AG09309 (cell line): ENCODE results near the gene C19orf12.

Source experiments
- DNase-seq: peaks from one replicate; pipeline ENCODE4 v3.0.0-alpha.2; 2010; ENCODE audit warnings: low read depth
- H3K4me3 ChIP-seq: 2 replicates; pipeline ENCODE4 v1.5.1; 2011; ENCODE audit warnings: mild to moderate bottlenecking, low read depth, low read length, moderate library complexity; ENCODE audit not compliant: control insufficient read depth
- TF ChIP-seq, protein P1 (sequence below): IDR thresholded peaks from 2 replicates; pipeline ENCODE4 v1.5.1; 2011; ENCODE audit warnings: mild to moderate bottlenecking, low read depth, low read length, inconsistent platforms; ENCODE audit not compliant: insufficient read depth, control insufficient read depth; ENCODE audit errors: missing control alignments

The C19orf12 gene

DNA sequence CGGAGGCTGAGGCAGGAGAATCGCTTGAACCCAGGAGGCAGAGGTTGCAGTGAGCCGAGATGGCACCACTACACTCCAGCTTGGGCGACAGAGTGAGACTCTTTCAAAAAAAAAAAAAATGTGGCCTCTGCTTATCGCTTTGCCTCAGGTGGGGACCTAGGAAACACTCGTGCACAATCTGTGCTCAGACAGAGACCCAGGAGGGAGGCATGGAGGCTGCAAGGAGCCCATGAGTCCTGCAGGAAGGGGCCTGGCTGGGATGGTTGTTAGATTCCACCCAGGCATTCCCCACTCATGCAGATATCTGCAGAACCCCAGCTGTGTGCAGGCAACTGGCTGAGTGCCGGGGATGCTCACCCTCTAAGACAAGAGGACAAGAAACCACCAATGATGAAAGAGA is 43.8 kb upstream of the C19orf12 start:
- H3K4me3 ChIP-seq, result no peak overlapping the region
- TF ChIP-seq, protein P1, sequence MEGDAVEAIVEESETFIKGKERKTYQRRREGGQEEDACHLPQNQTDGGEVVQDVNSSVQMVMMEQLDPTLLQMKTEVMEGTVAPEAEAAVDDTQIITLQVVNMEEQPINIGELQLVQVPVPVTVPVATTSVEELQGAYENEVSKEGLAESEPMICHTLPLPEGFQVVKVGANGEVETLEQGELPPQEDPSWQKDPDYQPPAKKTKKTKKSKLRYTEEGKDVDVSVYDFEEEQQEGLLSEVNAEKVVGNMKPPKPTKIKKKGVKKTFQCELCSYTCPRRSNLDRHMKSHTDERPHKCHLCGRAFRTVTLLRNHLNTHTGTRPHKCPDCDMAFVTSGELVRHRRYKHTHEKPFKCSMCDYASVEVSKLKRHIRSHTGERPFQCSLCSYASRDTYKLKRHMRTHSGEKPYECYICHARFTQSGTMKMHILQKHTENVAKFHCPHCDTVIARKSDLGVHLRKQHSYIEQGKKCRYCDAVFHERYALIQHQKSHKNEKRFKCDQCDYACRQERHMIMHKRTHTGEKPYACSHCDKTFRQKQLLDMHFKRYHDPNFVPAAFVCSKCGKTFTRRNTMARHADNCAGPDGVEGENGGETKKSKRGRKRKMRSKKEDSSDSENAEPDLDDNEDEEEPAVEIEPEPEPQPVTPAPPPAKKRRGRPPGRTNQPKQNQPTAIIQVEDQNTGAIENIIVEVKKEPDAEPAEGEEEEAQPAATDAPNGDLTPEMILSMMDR, result no peak
- no peak for DNase-seq

DNA sequence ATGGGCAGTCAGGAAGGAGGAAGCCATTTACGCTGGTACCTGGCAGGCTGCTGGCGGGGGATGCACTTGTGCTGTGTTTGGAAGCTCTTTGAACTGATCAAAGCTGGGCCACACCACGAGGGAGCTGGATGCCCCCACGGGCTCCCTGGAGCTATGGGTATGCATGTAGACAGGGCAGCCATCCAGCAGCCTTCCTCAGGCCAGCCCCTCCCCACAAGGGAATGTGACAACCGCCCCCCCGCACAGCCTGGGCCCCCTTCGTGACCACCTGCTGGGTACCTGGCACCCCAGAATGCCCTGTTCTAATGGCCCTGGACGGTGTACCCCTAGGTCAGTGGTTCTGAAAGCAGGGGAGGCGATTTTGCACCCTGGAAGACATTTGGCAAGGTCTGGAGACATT is 42.5 kb upstream of the C19orf12 start:
- TF ChIP-seq, protein P1, result no peak
- H3K4me3 ChIP-seq, result no peak overlapping the region
- no peak for DNase-seq

DNA sequence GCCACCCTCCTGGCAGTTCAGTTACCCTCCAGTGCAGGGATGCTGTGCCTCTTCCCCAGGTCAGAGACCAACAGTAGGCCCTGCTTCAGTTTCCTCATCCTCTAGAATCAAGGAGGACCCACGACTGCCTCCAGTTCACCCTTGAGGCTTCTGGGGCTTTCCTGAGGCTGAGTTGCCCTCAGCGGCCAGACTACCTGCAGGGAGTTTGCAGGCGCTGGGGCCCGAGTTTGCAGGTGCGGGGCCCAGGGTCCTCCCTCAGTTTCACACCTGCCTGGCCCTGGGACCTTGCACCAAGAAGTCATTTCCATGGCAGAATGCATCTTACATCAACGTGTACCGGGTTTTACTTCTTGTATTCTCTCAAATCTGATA is 38.9 kb upstream of the C19orf12 start:
- no peak overlapping the region for H3K4me3 ChIP-seq
- TF ChIP-seq, protein P1, result no peak
- no peak for DNase-seq

DNA sequence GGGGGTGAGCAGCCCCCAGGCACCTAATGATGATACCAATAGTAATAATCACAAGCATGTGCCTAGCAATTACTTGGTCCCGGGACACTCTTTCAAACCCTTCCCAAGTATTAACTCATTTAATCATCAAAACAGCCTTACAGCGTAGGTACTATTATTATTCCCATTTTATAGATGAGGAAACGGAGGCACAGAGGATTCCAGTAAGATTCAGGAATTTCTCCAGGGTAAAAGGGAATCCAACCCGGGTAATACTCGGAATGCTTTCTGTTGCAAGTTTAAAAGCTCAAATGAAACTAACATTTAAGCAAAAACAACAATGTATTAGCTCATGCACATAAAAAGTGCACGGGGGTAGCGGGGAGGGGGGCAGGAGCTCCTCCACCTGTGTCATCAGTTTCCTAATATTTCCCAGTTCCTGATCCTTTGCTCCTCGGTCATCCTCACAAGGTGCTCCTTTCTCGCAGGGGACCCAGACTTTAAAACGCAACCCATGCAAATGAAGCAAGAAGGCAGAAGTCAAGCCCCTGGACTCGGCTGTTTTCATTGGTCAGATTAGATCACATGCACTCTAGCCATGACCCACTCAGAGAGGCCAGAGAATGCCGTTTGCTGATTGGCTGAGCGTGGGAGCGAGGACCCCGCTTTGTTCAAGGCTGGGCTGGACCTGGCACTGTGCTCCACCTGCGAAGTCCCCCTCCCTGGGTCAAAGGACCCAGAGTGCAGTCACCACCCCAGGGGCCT is 38.3 kb upstream of the C19orf12 start:
- DNase-seq, result no peak
- TF ChIP-seq, protein P1, result no peak

DNA sequence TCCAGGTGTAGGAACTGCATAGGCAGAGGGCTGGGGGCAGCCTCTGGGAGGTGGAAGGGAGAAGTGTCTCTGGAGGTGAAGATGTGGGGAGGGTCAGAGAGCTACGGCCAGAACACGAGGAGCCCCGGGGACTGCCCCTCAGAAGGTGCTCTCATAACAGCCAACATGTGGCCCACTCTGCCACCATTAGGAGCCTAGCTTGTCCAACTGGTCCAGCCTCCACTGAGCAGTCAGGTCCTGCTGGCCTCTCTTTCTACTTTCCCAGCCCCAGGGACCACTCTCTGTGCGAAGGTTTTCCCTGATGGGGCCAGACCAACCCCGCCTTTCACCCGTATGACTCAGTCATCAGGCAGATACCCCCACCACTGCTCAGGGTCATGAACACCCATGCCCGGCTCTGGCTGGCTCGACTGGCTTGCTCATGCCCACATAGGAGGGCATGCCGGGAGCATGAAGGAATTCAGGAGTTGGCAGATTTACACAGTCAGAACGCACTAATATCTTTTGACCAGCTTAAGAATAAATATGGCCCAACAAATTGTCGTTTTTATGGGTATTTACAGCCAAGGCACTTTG is 37.5 kb upstream of the C19orf12 start:
- TF ChIP-seq, protein P1, result no peak
- H3K4me3 ChIP-seq, result no peak overlapping the region
- DNase-seq, result no peak

More for the DNA sequence above, 38.3 kb upstream of the C19orf12 start:
- no peak overlapping the region for H3K4me3 ChIP-seq

DNA sequence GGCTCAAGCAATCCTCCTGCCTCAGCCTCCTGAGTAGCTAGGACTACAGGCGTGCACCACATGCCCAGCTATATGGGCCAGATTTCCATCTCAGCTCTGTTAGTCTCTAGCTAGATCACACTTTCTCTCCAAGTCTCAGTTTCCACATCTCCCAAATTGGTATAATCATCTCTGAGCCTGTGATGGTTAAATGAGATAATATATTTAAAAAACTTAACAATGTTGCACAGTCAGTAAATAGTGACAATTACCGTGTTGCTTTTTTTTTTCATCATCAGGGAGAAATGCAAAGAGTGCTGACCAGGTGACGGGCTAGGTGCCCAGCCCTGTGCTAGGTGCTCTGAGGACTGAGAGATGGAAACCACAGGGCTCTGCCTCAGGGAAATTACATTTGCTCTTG is 36.9 kb upstream of the C19orf12 start:
- no peak for DNase-seq
- no peak overlapping the region for H3K4me3 ChIP-seq
- TF ChIP-seq, protein P1, result no peak

DNA sequence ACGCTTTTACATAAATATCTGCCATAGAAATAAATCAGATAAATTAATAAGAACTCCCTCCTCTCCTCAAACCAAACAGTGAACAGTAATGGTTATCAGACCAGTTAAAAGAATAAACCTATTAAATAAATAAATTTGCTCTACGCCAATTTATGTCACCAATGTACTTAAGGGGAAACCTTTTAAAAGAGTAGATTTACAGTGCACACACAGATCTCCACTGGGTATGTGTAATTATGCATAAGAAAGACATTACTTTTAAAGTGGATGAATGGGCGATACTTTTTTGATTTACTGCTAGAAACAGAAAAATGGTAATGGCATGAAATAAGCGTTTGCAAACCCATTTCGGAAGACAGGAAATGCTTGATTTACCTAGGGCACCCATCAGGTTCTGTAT is 34.9 kb upstream of the C19orf12 start:
- no peak overlapping the region for H3K4me3 ChIP-seq
- no peak for DNase-seq
- TF ChIP-seq, protein P1, result no peak
